Adrenal gland (tissue), 12 donors: ENCODE data around the gene NRXN3. TPM values are rescaled to one million over a fixed set of nuclear protein-coding genes. Genes with fewer than 3 reads are reported as not detected.

Experiments
- DNase-seq, 7 donors: peaks; one replicate each; pipeline ENCODE4 v3.0.0-alpha.2; 2019 to 2020
- H3K27ac ChIP-seq, 5 donors: fragments of 200-600 bp; sonication (generic) in 4 of 5; 1 replicate in 3 of 5; 2 replicates in 2 of 5; pipeline versions ENCODE4 v1.5.1 to v1.8.0; 2016 to 2020; ENCODE audit warnings: mild to moderate bottlenecking in 1 of 5
- H3K27me3 ChIP-seq: fragments of 200-600 bp; 2 replicates; pipeline ENCODE4 v1.8.0; 2021
- H3K36me3 ChIP-seq, 2 donors: fragments of 200-600 bp; replicated peaks in 1 of 2; 1 replicate in 1 of 2; 2 replicates in 1 of 2; pipeline versions ENCODE4 v1.5.1 to v1.8.0; 2018 to 2022
- H3K4me1 ChIP-seq, 2 donors: fragments of 200-600 bp; replicated peaks in 1 of 2; 1 replicate in 1 of 2; 2 replicates in 1 of 2; pipeline versions ENCODE4 v1.5.1 to v1.8.0; 2018 to 2021
- H3K4me3 ChIP-seq, 4 donors: fragments of 200-600 bp; sonication (generic) in 3 of 4; one replicate each; pipeline ENCODE4 v1.5.1; 2016 to 2018
- H3K9me3 ChIP-seq, 3 donors: fragments of 200-600 bp; sonication (generic) in 1 of 3; replicated peaks in 1 of 3; 1 replicate in 2 of 3; 2 replicates in 1 of 3; pipeline versions ENCODE4 v1.5.1 to v1.8.0; 2016 to 2021
- POLR2A ChIP-seq, 2 donors: fragments of 450-650 bp; IDR thresholded peaks; one replicate each; pipeline ENCODE4 v1.6.1; 2017; ENCODE audit warnings: antibody characterized with exemption in 2 of 2, mild to moderate bottlenecking in 2 of 2, moderate library complexity in 1 of 2
- WGBS, 4 donors: extraction: QIAGEN DNeasy Blood & Tissue Kit in 2 of 4; methylation state at CpG; one replicate each; pipeline versions ENCODE4 v1.1.5 to v1.1.7; 2013 to 2017; 5-methylcytosine and 5-hydroxymethylcytosine counted together
- intact Hi-C, 2 donors: fragments of 100-400 bp; cut with DNase I; formaldehyde crosslinking; loops; one replicate each; pipeline versions ENCODE4 v1.14.1 to v1.15.0; 2022 to 2023
- polyA plus RNA-seq, 3 donors: library from polyadenylated mRNA; stranded (reverse); fragments of 200-250 nt in 2 of 3; fragments of 350-450 nt in 1 of 3; fragmentation: Illumina TruSeq in 1 of 3; extraction: RNeasy Lipid Tissue Mini Kit (QIAGEN cat#74804) in 1 of 3; gene quantifications; one replicate each; pipeline ENCODE4 v1.2.3, GENCODE V29; 2013 to 2014
- total RNA-seq, 9 donors: library from RNA; depleted of rRNA in 4 of 9; stranded (reverse); fragments of >200 nt in 4 of 9; fragments of 120-200 nt in 1 of 9; fragmentation: NEBNext Ultra II Directional in 1 of 9; extraction: Animal tissue kit (Norgen Biotek cat#: 25700) in 1 of 9; gene quantifications; one replicate each; pipeline versions ENCODE4 v1.1.0 to v1.2.4, GENCODE V29; 2013 to 2023
- TF ChIP-seq, protein P1 (sequence below), 6 experiments: fragments of 450-650 bp in 4 of 6; fragments of 200-600 bp in 2 of 6; sonication (generic) in 1 of 6; IDR thresholded peaks; 1 replicate in 5 of 6; 2 replicates in 1 of 6; pipeline versions ENCODE4 v1.5.1 to v1.8.0; 2016 to 2021; ENCODE audit warnings: antibody characterized with exemption in 6 of 6, mild to moderate bottlenecking in 2 of 6, moderate library complexity in 1 of 6
- donor health status: healthy with polysubstance abuse.
- donor health status: Bipolar disorder and iron deficiency.
- donor health status: DM: yes; HTN: yes; CAD: no.
- donor health status: DM: no; HTN: no; CAD: no.
- donor health status: DM: no; HTN: no; CAD: no.
- donor health status: DM: yes; HTN: yes; CAD: no.

Gene NRXN3
- total and polyA plus RNA-seq, 12 donors = 0.09 to 8.5 (median 1.6) TPM

DNA sequence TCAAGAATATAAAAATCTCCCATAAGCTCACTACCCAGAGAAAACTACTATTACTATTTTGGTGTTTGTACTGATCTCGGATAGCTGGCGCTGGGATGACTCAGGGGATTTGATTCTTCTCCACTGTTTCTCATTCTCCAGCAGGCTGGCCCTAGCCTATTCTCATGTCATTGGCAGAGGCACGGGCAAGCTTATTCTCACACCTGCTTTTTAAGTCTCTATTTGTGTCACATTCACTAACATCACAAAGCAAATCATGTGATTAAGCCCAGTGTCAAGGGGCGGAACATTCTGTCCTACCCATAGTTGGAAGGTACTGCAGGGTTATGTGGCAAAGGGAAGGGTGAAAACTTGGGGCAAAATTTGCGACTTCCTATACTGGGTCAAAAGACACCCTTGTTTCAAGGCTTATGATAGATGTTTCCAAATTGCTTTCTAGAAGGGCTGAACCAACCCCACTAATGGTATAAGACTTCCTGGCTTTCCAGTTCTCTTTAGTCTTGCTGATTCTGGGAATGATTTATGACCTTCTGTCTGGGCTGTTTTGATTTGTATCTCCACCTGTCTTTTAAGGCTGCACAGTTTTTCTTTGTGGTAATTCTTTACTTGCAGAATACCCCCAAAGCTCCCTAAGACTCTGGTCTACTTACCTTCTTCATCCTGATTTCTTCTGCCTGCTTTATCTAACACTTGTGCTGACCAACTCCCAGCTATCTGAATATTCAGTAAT, 406.4 kb downstream of the NRXN3 start:
- intact Hi-C loops = no loop called here
- 63 to 81% (median 67%) methylated on average over 5 of the region's 5 CpGs for WGBS, 4 donors
- Histone ChIP-seq H3K27me3 (no peaks in the 10 kb centered on the region), H3K27ac (no peak overlapping the region), H3K4me1 (no peaks in the 10 kb centered on the region), H3K4me3 (no peak overlapping the region), H3K36me3 (no peaks in the 10 kb centered on the region), H3K9me3 (no peaks in the 10 kb centered on the region)
- TF ChIP-seq POLR2A (IDR thresholded peaks at IDR 0.05) = no peak
- TF ChIP-seq, protein P1, sequence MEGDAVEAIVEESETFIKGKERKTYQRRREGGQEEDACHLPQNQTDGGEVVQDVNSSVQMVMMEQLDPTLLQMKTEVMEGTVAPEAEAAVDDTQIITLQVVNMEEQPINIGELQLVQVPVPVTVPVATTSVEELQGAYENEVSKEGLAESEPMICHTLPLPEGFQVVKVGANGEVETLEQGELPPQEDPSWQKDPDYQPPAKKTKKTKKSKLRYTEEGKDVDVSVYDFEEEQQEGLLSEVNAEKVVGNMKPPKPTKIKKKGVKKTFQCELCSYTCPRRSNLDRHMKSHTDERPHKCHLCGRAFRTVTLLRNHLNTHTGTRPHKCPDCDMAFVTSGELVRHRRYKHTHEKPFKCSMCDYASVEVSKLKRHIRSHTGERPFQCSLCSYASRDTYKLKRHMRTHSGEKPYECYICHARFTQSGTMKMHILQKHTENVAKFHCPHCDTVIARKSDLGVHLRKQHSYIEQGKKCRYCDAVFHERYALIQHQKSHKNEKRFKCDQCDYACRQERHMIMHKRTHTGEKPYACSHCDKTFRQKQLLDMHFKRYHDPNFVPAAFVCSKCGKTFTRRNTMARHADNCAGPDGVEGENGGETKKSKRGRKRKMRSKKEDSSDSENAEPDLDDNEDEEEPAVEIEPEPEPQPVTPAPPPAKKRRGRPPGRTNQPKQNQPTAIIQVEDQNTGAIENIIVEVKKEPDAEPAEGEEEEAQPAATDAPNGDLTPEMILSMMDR (IDR thresholded peaks at IDR 0.05) = no peak
- no peak for DNase-seq

DNA sequence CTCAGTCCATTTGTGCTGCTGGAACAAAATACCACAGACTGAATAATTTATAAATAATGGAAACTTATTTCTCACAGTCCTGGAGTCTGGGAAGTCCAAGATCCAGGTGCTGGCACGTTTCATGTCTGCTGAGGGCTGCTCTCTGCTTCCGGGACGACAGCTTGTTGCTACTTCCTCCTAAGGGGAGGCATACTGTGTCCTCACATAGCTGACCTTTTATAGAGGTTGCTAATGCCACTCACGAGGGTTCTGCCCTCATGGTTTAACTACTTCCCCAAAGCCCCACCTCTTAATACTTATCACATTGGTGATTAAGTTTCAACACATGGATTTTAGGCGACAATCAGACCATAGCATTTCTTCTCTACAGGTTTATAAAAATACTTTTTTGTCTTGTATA, 411.1 kb downstream of the NRXN3 start:
- DNase-seq = no peak
- Histone ChIP-seq H3K9me3 (no peaks in the 10 kb centered on the region), H3K27ac (no peak overlapping the region), H3K4me3 (no peak overlapping the region), H3K27me3 (no peaks in the 10 kb centered on the region), H3K36me3 (no peaks in the 10 kb centered on the region), H3K4me1 (no peaks in the 10 kb centered on the region)
- intact Hi-C loops = no loop called here
- TF ChIP-seq, protein P1 (IDR thresholded peaks at IDR 0.05) = no peak
- no peak for TF ChIP-seq POLR2A (IDR thresholded peaks at IDR 0.05)
- WGBS, 4 donors = 41 to 52% (median 48%) methylated on average over 5 of the region's 5 CpGs

DNA sequence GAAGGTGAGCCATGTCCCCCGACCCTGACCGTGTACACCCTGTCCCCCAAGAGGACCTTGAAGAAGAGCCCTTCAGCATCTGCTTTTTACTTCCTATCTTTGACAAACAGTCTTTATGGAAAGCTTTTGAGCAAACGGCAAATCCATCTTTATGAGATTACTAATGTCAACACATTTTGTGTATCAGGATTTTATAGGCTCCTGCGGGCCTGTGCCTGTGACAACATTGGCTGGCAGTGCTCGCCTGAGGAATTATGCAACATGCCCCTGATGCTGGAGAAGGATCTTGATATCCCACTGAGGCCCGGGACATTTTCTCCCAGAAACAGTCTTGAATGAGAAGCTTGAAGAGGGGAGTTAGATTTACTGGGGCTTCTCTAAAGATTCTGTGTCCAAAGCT, 416.5 kb downstream of the NRXN3 start:
- no peak for TF ChIP-seq POLR2A (IDR thresholded peaks at IDR 0.05)
- TF ChIP-seq, protein P1 (IDR thresholded peaks at IDR 0.05) = no peak

DNA sequence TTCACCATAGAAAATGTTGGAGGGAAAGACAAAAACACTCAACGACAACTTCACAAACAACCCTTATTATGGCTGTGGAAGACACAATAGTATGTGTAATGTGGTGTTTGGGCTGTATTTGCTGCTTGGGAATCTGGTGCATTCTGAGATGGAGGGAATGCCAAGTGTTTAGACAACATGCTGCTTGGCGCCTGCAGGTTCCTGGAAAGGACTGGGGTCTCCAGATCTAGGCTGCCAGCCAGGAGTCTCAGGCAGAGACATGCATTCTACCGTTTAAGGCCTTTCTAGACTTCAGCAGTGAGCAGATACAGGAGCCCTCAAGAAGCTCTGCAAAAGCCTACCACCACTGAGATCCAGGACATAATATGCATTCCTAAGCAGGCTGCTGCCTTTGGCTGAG, 418.7 kb downstream of the NRXN3 start:
- Histone ChIP-seq H3K36me3 (no peaks in the 10 kb centered on the region), H3K27ac (no peak overlapping the region), H3K27me3 (no peaks in the 10 kb centered on the region), H3K4me1 (no peaks in the 10 kb centered on the region), H3K9me3 (no peaks in the 10 kb centered on the region), H3K4me3 (no peak overlapping the region)
- no peak for DNase-seq
- TF ChIP-seq POLR2A (IDR thresholded peaks at IDR 0.05) = no peak
- TF ChIP-seq, protein P1 (IDR thresholded peaks at IDR 0.05) = no peak
- 54 to 81% (median 75%) methylated on average over 3 of the region's 3 CpGs for WGBS, 4 donors
- intact Hi-C loops = no loop called here

More for the DNA sequence above, 416.5 kb downstream of the NRXN3 start:
- Histone ChIP-seq H3K36me3 (no peaks in the 10 kb centered on the region), H3K4me1 (no peaks in the 10 kb centered on the region), H3K4me3 (no peak overlapping the region), H3K9me3 (no peaks in the 10 kb centered on the region), H3K27me3 (no peaks in the 10 kb centered on the region), H3K27ac (no peak overlapping the region)
- 65 to 78% (median 69%) methylated on average over 6 of the region's 6 CpGs for WGBS, 4 donors
- DNase-seq = no peak
- intact Hi-C loops = no loop called here
